ENCODE measurements around the gene RAD51AP2.

The RAD51AP2 gene

DNA sequence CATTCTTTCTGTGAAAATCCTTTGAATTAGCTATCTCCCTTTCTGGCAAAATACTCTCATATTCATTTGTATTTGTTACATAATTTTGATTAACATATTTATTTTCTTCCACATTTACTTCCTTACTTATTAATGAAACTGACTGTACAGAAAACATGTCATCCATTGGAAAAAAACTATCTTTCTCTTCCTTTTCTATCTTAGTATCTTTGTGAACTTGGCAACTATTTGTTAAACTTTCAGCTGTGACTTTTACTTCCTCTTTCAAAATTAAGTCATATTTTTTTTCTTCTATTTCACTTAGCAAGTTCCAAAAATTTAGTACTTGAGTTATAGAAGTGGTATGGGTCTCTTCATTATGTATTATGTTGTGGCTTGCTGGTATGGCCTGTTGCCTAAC lies 2.6 kb downstream of the RAD51AP2 start:
- Histone ChIP-seq H2BK120ac (ENCODE audit: insufficient read depth, low read length, poor library complexity) (no peak overlapping the region), H3K18ac (ENCODE audit: low read length) (no peak overlapping the region)

DNA sequence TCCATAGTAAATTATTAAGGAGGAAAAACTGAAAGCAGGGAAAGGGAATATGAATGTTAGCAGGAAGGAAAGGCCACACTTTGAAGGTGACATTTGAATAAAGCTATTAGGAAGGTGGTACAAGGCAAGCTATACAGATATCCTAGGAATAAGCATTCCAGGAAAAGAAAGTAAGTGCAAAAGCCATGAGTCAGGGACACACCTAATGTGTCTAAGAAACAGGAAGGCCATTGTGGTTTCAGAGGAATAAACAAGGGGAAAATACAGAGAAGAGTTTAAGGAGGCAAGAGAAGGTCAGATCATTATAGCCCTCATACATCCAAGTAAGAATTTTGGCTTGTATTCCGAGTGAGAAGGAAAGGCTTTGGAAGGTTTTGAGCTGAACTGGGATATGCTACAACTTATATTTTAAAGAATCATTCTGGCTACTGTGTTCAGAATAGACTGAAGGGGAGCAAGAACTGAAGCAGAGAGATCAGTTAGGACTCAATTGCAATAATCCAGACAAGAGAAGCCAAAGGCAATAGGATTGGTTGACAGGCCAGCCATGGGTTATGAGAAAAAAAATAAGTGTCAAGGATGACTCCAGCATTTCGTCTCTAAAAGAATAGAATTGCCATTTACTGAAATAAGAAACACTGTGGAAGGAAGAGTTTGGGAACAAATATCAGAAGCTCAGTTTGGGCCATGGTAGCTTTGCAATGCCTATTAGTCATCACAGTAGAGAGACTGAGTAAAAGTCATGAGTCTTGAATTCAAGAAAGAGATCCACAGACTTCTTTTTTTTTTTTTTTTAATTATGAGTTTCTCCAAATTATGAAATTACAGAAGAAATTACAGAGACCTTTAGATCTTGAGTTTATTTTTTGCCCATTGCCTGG lies 11.3 kb downstream of the RAD51AP2 start:
- H3K9me3 ChIP-seq (ENCODE audit: insufficient read depth, low read depth, low read length): no peaks in the 10 kb centered on the region
- no peak overlapping the region for H4K12ac ChIP-seq (ENCODE audit: low read depth, low read length)
- no peak overlapping the region for H3K23ac ChIP-seq (ENCODE audit: low read length)
- H2BK120ac ChIP-seq (ENCODE audit: insufficient read depth, low read length, poor library complexity): no peak overlapping the region
- H3K79me2 ChIP-seq (ENCODE audit: control insufficient read depth, insufficient read depth, low read length, poor library complexity): no peaks in the 10 kb centered on the region
- H3K4me1 ChIP-seq (ENCODE audit: control insufficient read depth in 1 of 2, insufficient read depth in 2 of 2, low read length in 2 of 2): no peaks in the 10 kb centered on the region
- no peaks in the 10 kb centered on the region for H3K79me1 ChIP-seq (ENCODE audit: low read length)
- H3K27me3 ChIP-seq (ENCODE audit: insufficient read depth, low read length): no peaks in the 10 kb centered on the region
- no CpG with 5 or more reads among the region's 2 CpGs for WGBS (ENCODE audit: extremely low coverage, insufficient coverage, insufficient read length)
- no peaks in the 10 kb centered on the region for H3K36me3 ChIP-seq (ENCODE audit: control insufficient read depth in 1 of 2, insufficient read depth in 2 of 2, low read length in 2 of 2)
- no peak overlapping the region for H3K14ac ChIP-seq (ENCODE audit: low read length)
- no peak overlapping the region for H3K4ac ChIP-seq (ENCODE audit: low read depth, low read length)
- no peak overlapping the region for H3K4me3 ChIP-seq (ENCODE audit: low read depth, low read length)
- H2BK5ac ChIP-seq (ENCODE audit: low read depth, low read length, poor library complexity): no peak overlapping the region
- H2AFZ ChIP-seq (ENCODE audit: insufficient read depth, low read length, poor library complexity): no peak overlapping the region
- no peak overlapping the region for H3K9ac ChIP-seq (ENCODE audit: low read length)
- H4K91ac ChIP-seq (ENCODE audit: low read depth, low read length): no peak overlapping the region
- H3K18ac ChIP-seq (ENCODE audit: low read length): no peak overlapping the region
- no peak overlapping the region for H2AK5ac ChIP-seq (ENCODE audit: low read length)
- H2BK12ac ChIP-seq (ENCODE audit: low read length): no peak overlapping the region
- H3K4me2 ChIP-seq (ENCODE audit: low read length): no peak overlapping the region
- no peak overlapping the region for H4K8ac ChIP-seq (ENCODE audit: low read depth, low read length)
- no peak overlapping the region for H3K27ac ChIP-seq (ENCODE audit: low read depth, low read length)
- peak in 1 of 2 donors; percentile 15 for DNase-seq

More for the DNA sequence above, 2.6 kb downstream of the RAD51AP2 start:
- H3K9me3 ChIP-seq (ENCODE audit: insufficient read depth, low read depth, low read length): no peaks in the 10 kb centered on the region
- H4K12ac ChIP-seq (ENCODE audit: low read depth, low read length): no peak overlapping the region
- H3K9ac ChIP-seq (ENCODE audit: low read length): no peak overlapping the region
- no peak overlapping the region for H3K23ac ChIP-seq (ENCODE audit: low read length)
- no peak overlapping the region for H3K27ac ChIP-seq (ENCODE audit: low read depth, low read length)
- H3K36me3 ChIP-seq (ENCODE audit: control insufficient read depth in 1 of 2, insufficient read depth in 2 of 2, low read length in 2 of 2): no peaks in the 10 kb centered on the region
- no peaks in the 10 kb centered on the region for H3K27me3 ChIP-seq (ENCODE audit: insufficient read depth, low read length)
- H3K14ac ChIP-seq (ENCODE audit: low read length): no peak overlapping the region
- H2AK5ac ChIP-seq (ENCODE audit: low read length): no peak overlapping the region
- no peak overlapping the region for H4K8ac ChIP-seq (ENCODE audit: low read depth, low read length)
- H4K91ac ChIP-seq (ENCODE audit: low read depth, low read length): no peak overlapping the region
- H3K4me1 ChIP-seq (ENCODE audit: control insufficient read depth in 1 of 2, insufficient read depth in 2 of 2, low read length in 2 of 2): no peaks in the 10 kb centered on the region
- H3K79me1 ChIP-seq (ENCODE audit: low read length): peaks cover 2% of the 10 kb centered on the region
- no peak overlapping the region for H3K4me3 ChIP-seq (ENCODE audit: low read depth, low read length)
- no peak overlapping the region for H3K4ac ChIP-seq (ENCODE audit: low read depth, low read length)
- no peaks in the 10 kb centered on the region for H3K79me2 ChIP-seq (ENCODE audit: control insufficient read depth, insufficient read depth, low read length, poor library complexity)
- no peak overlapping the region for H2BK12ac ChIP-seq (ENCODE audit: low read length)
- H3K4me2 ChIP-seq (ENCODE audit: low read length): no peak overlapping the region
- no peak overlapping the region for H2AFZ ChIP-seq (ENCODE audit: insufficient read depth, low read length, poor library complexity)
- DNase-seq: no peak
- H2BK5ac ChIP-seq (ENCODE audit: low read depth, low read length, poor library complexity): no peak overlapping the region

DNA sequence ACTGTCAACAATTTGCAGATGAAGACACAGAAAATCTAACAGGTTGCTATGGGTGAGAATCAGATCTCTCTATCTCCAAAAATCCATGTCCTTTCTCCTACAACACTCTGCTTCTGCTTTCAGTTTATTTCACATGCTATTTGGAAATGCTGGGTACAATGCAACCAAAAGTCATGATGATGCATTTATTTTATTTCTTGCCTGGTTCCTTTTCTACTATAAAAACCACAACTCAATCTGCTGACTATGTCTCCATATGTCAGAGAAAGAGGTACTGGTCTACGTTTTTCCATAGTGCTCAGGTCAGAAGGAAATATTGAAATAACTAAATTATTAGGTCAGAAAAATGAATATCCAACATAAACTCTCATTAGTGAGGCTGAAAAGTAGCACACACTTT lies 20.5 kb downstream of the RAD51AP2 start:
- Histone ChIP-seq H2BK5ac (ENCODE audit: low read depth, low read length, poor library complexity) (no peak overlapping the region), H3K4me1 (ENCODE audit: control insufficient read depth in 1 of 2, insufficient read depth in 2 of 2, low read length in 2 of 2) (no peaks in the 10 kb centered on the region), H2AK5ac (ENCODE audit: low read length) (no peak overlapping the region), H3K36me3 (ENCODE audit: control insufficient read depth in 1 of 2, insufficient read depth in 2 of 2, low read length in 2 of 2) (no peaks in the 10 kb centered on the region), H2BK12ac (ENCODE audit: low read length) (no peak overlapping the region), H3K18ac (ENCODE audit: low read length) (no peak overlapping the region), H3K4ac (ENCODE audit: low read depth, low read length) (no peak overlapping the region), H4K12ac (ENCODE audit: low read depth, low read length) (no peak overlapping the region), H4K8ac (ENCODE audit: low read depth, low read length) (no peak overlapping the region), H3K9me3 (ENCODE audit: insufficient read depth, low read depth, low read length) (no peaks in the 10 kb centered on the region), H2AFZ (ENCODE audit: insufficient read depth, low read length, poor library complexity) (no peak overlapping the region), H4K91ac (ENCODE audit: low read depth, low read length) (no peak overlapping the region), H3K9ac (ENCODE audit: low read length) (no peak overlapping the region), H2BK120ac (ENCODE audit: insufficient read depth, low read length, poor library complexity) (no peak overlapping the region), H3K79me2 (ENCODE audit: control insufficient read depth, insufficient read depth, low read length, poor library complexity) (no peaks in the 10 kb centered on the region), H3K4me3 (ENCODE audit: low read depth, low read length) (no peak overlapping the region), H3K23ac (ENCODE audit: low read length) (no peak overlapping the region), H3K14ac (ENCODE audit: low read length) (no peak overlapping the region), H3K4me2 (ENCODE audit: low read length) (no peak overlapping the region), H3K27me3 (ENCODE audit: insufficient read depth, low read length) (no peaks in the 10 kb centered on the region), H3K79me1 (ENCODE audit: low read length) (no peaks in the 10 kb centered on the region), H3K27ac (ENCODE audit: low read depth, low read length) (no peak overlapping the region)
- DNase-seq: no peak
- no CpG with 5 or more reads among the region's 1 CpG for WGBS (ENCODE audit: extremely low coverage, insufficient coverage, insufficient read length)

DNA sequence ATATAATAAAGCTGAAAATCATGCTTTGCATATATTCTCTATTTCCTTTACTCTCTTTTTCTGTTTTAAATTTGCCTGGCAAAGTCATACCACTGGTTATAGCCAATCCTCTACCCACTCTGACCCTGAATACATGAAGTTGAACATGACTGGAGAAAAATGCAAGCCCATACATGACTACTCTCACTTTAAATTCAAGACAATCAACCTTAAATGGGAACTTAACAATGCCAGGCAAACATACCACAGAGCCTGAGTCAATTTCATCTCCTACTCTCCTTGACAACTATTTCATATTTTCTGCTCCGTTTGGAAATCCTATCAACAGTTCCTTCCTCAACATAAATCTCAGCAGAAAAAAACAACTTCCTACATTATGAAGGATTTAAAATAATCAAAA lies 22.6 kb downstream of the RAD51AP2 start:
- Histone ChIP-seq H3K79me1 (ENCODE audit: low read length) (no peaks in the 10 kb centered on the region), H3K4me3 (ENCODE audit: low read depth, low read length) (no peak overlapping the region), H4K91ac (ENCODE audit: low read depth, low read length) (no peak overlapping the region), H3K4me1 (ENCODE audit: control insufficient read depth in 1 of 2, insufficient read depth in 2 of 2, low read length in 2 of 2) (no peaks in the 10 kb centered on the region), H3K27ac (ENCODE audit: low read depth, low read length) (no peak overlapping the region), H3K9me3 (ENCODE audit: insufficient read depth, low read depth, low read length) (no peaks in the 10 kb centered on the region), H3K27me3 (ENCODE audit: insufficient read depth, low read length) (no peaks in the 10 kb centered on the region), H4K8ac (ENCODE audit: low read depth, low read length) (no peak overlapping the region), H3K36me3 (ENCODE audit: control insufficient read depth in 1 of 2, insufficient read depth in 2 of 2, low read length in 2 of 2) (no peaks in the 10 kb centered on the region), H2BK12ac (ENCODE audit: low read length) (no peak overlapping the region), H3K23ac (ENCODE audit: low read length) (no peak overlapping the region), H3K79me2 (ENCODE audit: control insufficient read depth, insufficient read depth, low read length, poor library complexity) (no peaks in the 10 kb centered on the region), H3K14ac (ENCODE audit: low read length) (no peak overlapping the region), H2BK120ac (ENCODE audit: insufficient read depth, low read length, poor library complexity) (no peak overlapping the region), H4K12ac (ENCODE audit: low read depth, low read length) (no peak overlapping the region), H2BK5ac (ENCODE audit: low read depth, low read length, poor library complexity) (no peak overlapping the region), H3K18ac (ENCODE audit: low read length) (no peak overlapping the region), H3K4me2 (ENCODE audit: low read length) (no peak overlapping the region), H2AK5ac (ENCODE audit: low read length) (no peak overlapping the region), H3K4ac (ENCODE audit: low read depth, low read length) (no peak overlapping the region), H2AFZ (ENCODE audit: insufficient read depth, low read length, poor library complexity) (no peak overlapping the region), H3K9ac (ENCODE audit: low read length) (no peak overlapping the region)
- no peak for DNase-seq
- WGBS (ENCODE audit: extremely low coverage, insufficient coverage, insufficient read length): no CpG with 5 or more reads among the region's 1 CpG

All from trophoblast cell (in vitro differentiated cells and primary cell).